Parathyroid adenoma (tissue), 2 donors: ENCODE data around the gene CFAP61.

Experiments used
- H2AFZ ChIP-seq: fragments of 300-600 bp; sonication (generic); one replicate; pipeline ENCODE4 v1.7.0; 2017; ENCODE audit warnings: antibody characterized with exemption, mild to moderate bottlenecking
- H3K27ac ChIP-seq: fragments of 300-600 bp; sonication (generic); one replicate; pipeline ENCODE4 v1.7.0; 2017
- H3K27me3 ChIP-seq: fragments of 300-600 bp; sonication (generic); one replicate; pipeline ENCODE4 v1.7.0; 2017; ENCODE audit warnings: low read length; ENCODE audit not compliant: control insufficient read depth, insufficient read depth
- H3K36me3 ChIP-seq: fragments of 300-600 bp; sonication (generic); one replicate; pipeline ENCODE4 v1.7.0; 2017; ENCODE audit warnings: low read length; ENCODE audit not compliant: control insufficient read depth, insufficient read depth
- H3K4me1 ChIP-seq: fragments of 300-600 bp; sonication (generic); one replicate; pipeline ENCODE4 v1.7.0; 2017; ENCODE audit warnings: control low read depth
- H3K4me2 ChIP-seq: fragments of 300-600 bp; sonication (generic); one replicate; pipeline ENCODE4 v1.7.0; 2017; ENCODE audit warnings: low read length
- H3K4me3 ChIP-seq: fragments of 300-600 bp; sonication (generic); one replicate; pipeline ENCODE4 v1.7.0; 2017; ENCODE audit warnings: low read depth, low read length
- H3K79me2 ChIP-seq: fragments of 300-600 bp; sonication (generic); one replicate; pipeline ENCODE4 v1.7.0; 2017; ENCODE audit warnings: control low read depth
- H3K9ac ChIP-seq: fragments of 300-600 bp; sonication (generic); one replicate; pipeline ENCODE4 v1.7.0; 2017; ENCODE audit warnings: mild to moderate bottlenecking
- H3K9me3 ChIP-seq: fragments of 300-600 bp; sonication (generic); one replicate; pipeline ENCODE4 v1.7.0; 2017; ENCODE audit warnings: low read length; ENCODE audit not compliant: control insufficient read depth
- TF ChIP-seq, protein P1 (sequence below): fragments of 300-600 bp; sonication (generic); IDR thresholded peaks from one replicate; pipeline ENCODE4 v1.7.0; 2017; ENCODE audit warnings: antibody characterized with exemption, mild to moderate bottlenecking
- donor health status: primary hyperparathyroidism.

The CFAP61 gene

DNA sequence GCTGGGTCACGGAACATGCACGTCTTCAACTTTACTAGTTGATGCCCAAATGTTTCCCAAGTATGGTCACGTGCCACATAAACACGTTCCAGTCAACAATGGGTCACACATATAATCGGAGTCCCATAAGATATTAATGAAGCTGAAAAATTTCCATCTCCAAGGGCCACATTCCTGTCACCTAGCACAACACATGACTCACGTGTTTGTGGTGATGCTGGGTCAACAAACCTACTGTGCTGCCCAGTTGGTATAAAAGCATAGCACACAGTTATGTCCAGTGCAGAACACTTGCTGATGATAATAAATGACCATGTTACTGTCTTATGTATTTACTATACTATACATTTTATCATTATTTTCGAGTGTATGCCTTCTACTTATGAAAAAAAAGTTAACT lies 247.6 kb downstream of the CFAP61 start:
- no peak overlapping the region for H3K9ac ChIP-seq
- H3K36me3 ChIP-seq: no peaks in the 10 kb centered on the region
- H3K9me3 ChIP-seq: no peaks in the 10 kb centered on the region
- TF ChIP-seq, protein P1, sequence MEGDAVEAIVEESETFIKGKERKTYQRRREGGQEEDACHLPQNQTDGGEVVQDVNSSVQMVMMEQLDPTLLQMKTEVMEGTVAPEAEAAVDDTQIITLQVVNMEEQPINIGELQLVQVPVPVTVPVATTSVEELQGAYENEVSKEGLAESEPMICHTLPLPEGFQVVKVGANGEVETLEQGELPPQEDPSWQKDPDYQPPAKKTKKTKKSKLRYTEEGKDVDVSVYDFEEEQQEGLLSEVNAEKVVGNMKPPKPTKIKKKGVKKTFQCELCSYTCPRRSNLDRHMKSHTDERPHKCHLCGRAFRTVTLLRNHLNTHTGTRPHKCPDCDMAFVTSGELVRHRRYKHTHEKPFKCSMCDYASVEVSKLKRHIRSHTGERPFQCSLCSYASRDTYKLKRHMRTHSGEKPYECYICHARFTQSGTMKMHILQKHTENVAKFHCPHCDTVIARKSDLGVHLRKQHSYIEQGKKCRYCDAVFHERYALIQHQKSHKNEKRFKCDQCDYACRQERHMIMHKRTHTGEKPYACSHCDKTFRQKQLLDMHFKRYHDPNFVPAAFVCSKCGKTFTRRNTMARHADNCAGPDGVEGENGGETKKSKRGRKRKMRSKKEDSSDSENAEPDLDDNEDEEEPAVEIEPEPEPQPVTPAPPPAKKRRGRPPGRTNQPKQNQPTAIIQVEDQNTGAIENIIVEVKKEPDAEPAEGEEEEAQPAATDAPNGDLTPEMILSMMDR: no peak
- no peak overlapping the region for H3K27ac ChIP-seq
- no peaks in the 10 kb centered on the region for H3K27me3 ChIP-seq
- H2AFZ ChIP-seq: no peak overlapping the region
- H3K4me2 ChIP-seq: no peak overlapping the region
- H3K4me3 ChIP-seq: no peak overlapping the region
- no peaks in the 10 kb centered on the region for H3K79me2 ChIP-seq
- no peaks in the 10 kb centered on the region for H3K4me1 ChIP-seq

GRCh38 chr20:20303320-20303719 lies 251.0 kb downstream of the CFAP61 start:
- H3K4me2 ChIP-seq: no peak overlapping the region
- H3K36me3 ChIP-seq: no peaks in the 10 kb centered on the region
- no peak overlapping the region for H2AFZ ChIP-seq
- H3K79me2 ChIP-seq: no peaks in the 10 kb centered on the region
- H3K27me3 ChIP-seq: no peaks in the 10 kb centered on the region
- H3K4me1 ChIP-seq: no peaks in the 10 kb centered on the region
- no peak overlapping the region for H3K27ac ChIP-seq
- no peaks in the 10 kb centered on the region for H3K9me3 ChIP-seq
- TF ChIP-seq, protein P1: no peak
- H3K4me3 ChIP-seq: no peak overlapping the region
- no peak overlapping the region for H3K9ac ChIP-seq

DNA sequence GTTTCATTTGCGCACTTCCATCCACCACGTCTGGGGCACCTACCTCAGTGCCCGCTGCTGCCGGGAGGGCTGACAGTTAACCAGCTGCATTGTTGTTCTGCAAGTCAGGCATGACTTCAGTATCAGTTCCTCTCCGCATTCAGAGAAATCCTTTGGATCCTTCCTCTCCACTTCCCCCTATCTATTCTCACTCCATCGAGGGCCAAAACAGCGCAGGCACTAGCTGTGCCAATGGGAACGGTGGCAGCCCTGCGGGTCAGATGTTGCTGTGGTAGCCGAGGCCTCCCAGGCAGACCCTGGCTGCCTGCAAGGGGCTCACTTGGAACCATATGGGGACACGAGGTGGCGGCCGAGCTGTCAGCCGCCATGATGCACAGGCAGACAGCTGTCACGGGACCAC lies 251.4 kb downstream of the CFAP61 start:
- Histone ChIP-seq H3K79me2 (no peaks in the 10 kb centered on the region), H3K4me3 (no peak overlapping the region), H3K4me2 (no peak overlapping the region), H3K27ac (no peak overlapping the region), H3K36me3 (no peaks in the 10 kb centered on the region), H3K27me3 (no peaks in the 10 kb centered on the region), H3K9ac (no peak overlapping the region), H2AFZ (no peak overlapping the region), H3K4me1 (no peaks in the 10 kb centered on the region), H3K9me3 (no peaks in the 10 kb centered on the region)
- TF ChIP-seq, protein P1: no peak

- Histone ChIP-seq H3K4me3 (no peak overlapping the region), H3K79me2 (no peaks in the 10 kb centered on the region), H3K36me3 (no peaks in the 10 kb centered on the region), H3K27ac (no peak overlapping the region), H3K4me2 (no peak overlapping the region), H3K9me3 (no peaks in the 10 kb centered on the region), H2AFZ (no peak overlapping the region), H3K27me3 (no peaks in the 10 kb centered on the region), H3K9ac (no peak overlapping the region), H3K4me1 (no peaks in the 10 kb centered on the region)
- TF ChIP-seq, protein P1: no peak
These were observed 252.6 kb downstream of the CFAP61 start for GRCh38 chr20:20304942-20305341.

DNA sequence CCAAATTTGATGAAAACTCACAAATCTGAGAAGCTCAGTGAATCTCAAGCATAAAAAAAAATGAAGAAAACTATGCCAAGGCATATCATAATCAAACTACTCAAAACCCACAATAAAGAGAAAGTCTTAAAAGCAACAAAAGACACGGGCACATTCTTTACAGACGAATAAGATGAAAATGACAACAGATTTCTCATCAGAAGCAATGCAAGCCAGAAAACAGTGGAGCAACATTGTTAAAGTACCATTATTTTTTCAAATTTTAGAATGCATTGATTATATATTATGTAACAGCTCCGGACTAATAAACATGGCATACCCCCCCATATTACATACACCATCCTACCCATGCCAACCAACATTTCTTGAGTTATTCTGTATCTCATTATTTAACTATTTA lies 260.2 kb downstream of the CFAP61 start:
- H3K4me3 ChIP-seq: no peak overlapping the region
- H3K27me3 ChIP-seq: no peaks in the 10 kb centered on the region
- H2AFZ ChIP-seq: no peak overlapping the region
- H3K27ac ChIP-seq: no peak overlapping the region
- H3K36me3 ChIP-seq: no peaks in the 10 kb centered on the region
- no peaks in the 10 kb centered on the region for H3K79me2 ChIP-seq
- H3K9me3 ChIP-seq: no peaks in the 10 kb centered on the region
- no peak overlapping the region for H3K9ac ChIP-seq
- H3K4me2 ChIP-seq: no peak overlapping the region
- no peaks in the 10 kb centered on the region for H3K4me1 ChIP-seq
- TF ChIP-seq, protein P1: no peak
